Keratinocyte (primary cell): Measurements from ENCODE around the gene VAMP4. TPM values are rescaled to one million over a fixed set of nuclear protein-coding genes. Genes with fewer than 3 reads are reported as not detected.

Experiments
- DNase-seq: peaks from one replicate; pipeline ENCODE4 v3.0.0-alpha.2; 2011; ENCODE audit warnings: low read depth, missing footprints, low spot score
- FAIRE-seq: peaks from 2 replicates; lab custom pipeline; 2011; peaks lifted over from hg19 to GRCh38; lab: Jason Lieb, UNC
- H2AFZ ChIP-seq: 2 replicates; pipeline ENCODE4 v1.6.0; 2012; ENCODE audit warnings: low read length, control low read depth, inconsistent platforms; ENCODE audit not compliant: control insufficient read depth
- H3K27ac ChIP-seq: 2 replicates; pipeline ENCODE4 v1.5.1; 2011; ENCODE audit warnings: low read length; ENCODE audit not compliant: control insufficient read depth, insufficient read depth
- H3K27me3 ChIP-seq: 3 replicates; pipeline ENCODE4 v1.6.0; 2011; ENCODE audit warnings: low read length; ENCODE audit not compliant: control insufficient read depth, insufficient read depth; ENCODE audit errors: extremely low read depth
- H3K36me3 ChIP-seq, 2 experiments: 2 replicates in 1 of 2; 3 replicates in 1 of 2; pipeline ENCODE4 v1.5.1; 2011; ENCODE audit warnings: low read length in 2 of 2, mild to moderate bottlenecking in 1 of 2; ENCODE audit not compliant: control insufficient read depth in 2 of 2, insufficient read depth in 2 of 2; ENCODE audit errors: extremely low read depth in 1 of 2
- H3K4me1 ChIP-seq: 3 replicates; pipeline ENCODE4 v1.5.1; 2011; ENCODE audit warnings: low read length; ENCODE audit not compliant: control insufficient read depth, insufficient read depth; ENCODE audit errors: extremely low read depth
- H3K4me2 ChIP-seq: 3 replicates; pipeline ENCODE4 v1.6.0; 2011; ENCODE audit warnings: low read depth, low read length; ENCODE audit not compliant: control insufficient read depth, insufficient read depth; ENCODE audit errors: extremely low read depth
- H3K4me3 ChIP-seq, 3 experiments: fragments of 200-600 bp in 1 of 3; sonication (generic) in 1 of 3; 2 replicates in 2 of 3; 3 replicates in 1 of 3; pipeline ENCODE4 v1.5.1; 2011 to 2016; ENCODE audit warnings: low read length in 3 of 3, mild to moderate bottlenecking in 3 of 3, control low read depth in 2 of 3, inconsistent platforms in 1 of 3, low read depth in 1 of 3, mixed read lengths in 1 of 3, mixed run types in 1 of 3, moderate library complexity in 1 of 3; ENCODE audit not compliant: control insufficient read depth in 2 of 3, insufficient read depth in 2 of 3; ENCODE audit errors: extremely low read depth in 1 of 3
- H3K79me2 ChIP-seq: 2 replicates; pipeline ENCODE4 v1.6.0; 2012; ENCODE audit warnings: low read length; ENCODE audit not compliant: control insufficient read depth, insufficient read depth
- H3K9ac ChIP-seq: 3 replicates; pipeline ENCODE4 v1.6.0; 2011; ENCODE audit warnings: low read length; ENCODE audit not compliant: control insufficient read depth, insufficient read depth; ENCODE audit errors: extremely low read depth
- H3K9me1 ChIP-seq: 3 replicates; pipeline ENCODE4 v1.6.0; 2011; ENCODE audit warnings: low read length; ENCODE audit not compliant: control insufficient read depth, insufficient read depth; ENCODE audit errors: extremely low read depth
- H3K9me3 ChIP-seq: 2 replicates; pipeline ENCODE4 v1.5.1; 2012; ENCODE audit warnings: low read depth, low read length; ENCODE audit not compliant: control insufficient read depth
- H4K20me1 ChIP-seq: 3 replicates; pipeline ENCODE4 v1.6.0; 2011; ENCODE audit warnings: low read length; ENCODE audit not compliant: control insufficient read depth, insufficient read depth; ENCODE audit errors: extremely low read depth
- CTCF ChIP-seq, 3 experiments: IDR thresholded peaks in 1 of 3; conservative IDR thresholded peaks in 1 of 3; optimal IDR thresholded peaks in 1 of 3; 2 replicates in 2 of 3; 3 replicates in 1 of 3; pipeline versions ENCODE3 to v1.5.1; 2011; ENCODE audit warnings: low read length in 3 of 3, mild to moderate bottlenecking in 3 of 3, moderate library complexity in 2 of 3, control low read depth in 1 of 3, inconsistent platforms in 1 of 3; ENCODE audit not compliant: insufficient read depth in 2 of 3; ENCODE audit errors: extremely low read depth in 1 of 3
- EZH2 ChIP-seq: IDR thresholded peaks from one replicate; pipeline ENCODE4 v1.6.1; 2012; ENCODE audit warnings: inconsistent platforms, mild to moderate bottlenecking, low read length, moderate library complexity
- dilution Hi-C: fragments of 300-500 bp; cut with MboI; formaldehyde crosslinking; loops from one replicate; pipeline ENCODE4 v1.7.0; 2020; ENCODE audit warnings: low sequenced_read_pairs; ENCODE audit not compliant: extremely low pct_ligation_motif_present
- polyA minus RNA-seq, 3 experiments: library from RNA; depleted of rRNA, polyadenylated mRNA; stranded (reverse); fragments of >200 nt; gene quantifications; 1 replicate in 1 of 3; 2 replicates in 1 of 3; 3 replicates in 1 of 3; pipeline ENCODE4 v1.2.3, GENCODE V29; 2011
- polyA plus RNA-seq, 5 experiments: library from polyadenylated mRNA; depleted of rRNA in 3 of 5; stranded (reverse) in 3 of 5; stranded (forward) in 1 of 5; unstranded in 1 of 5; fragments of >200 nt; gene quantifications; 1 replicate in 1 of 5; 2 replicates in 3 of 5; 3 replicates in 1 of 5; pipeline versions ENCODE4 v1.2.1 to v1.2.3, GENCODE V29; 2011 to 2012; ENCODE audit warnings: missing spikeins in 2 of 5, low read depth in 1 of 5, low replicate concordance in 1 of 5

The VAMP4 gene
- polyA plus RNA-seq: 6.5 to 12.7 TPM (median 8.2 TPM) in 3 replicates
- polyA plus RNA-seq (2011; ENCODE audit: low read depth): 14.7 TPM
- 5.7 and 10.9 TPM in 2 replicates for polyA plus RNA-seq (2011; cell fraction: cytosol; rRNA removed)
- 6.7 and 10.9 TPM in 2 replicates for polyA plus RNA-seq (2011; cell fraction: nucleus; rRNA removed)
- 9.0 and 15.3 TPM in 2 replicates for polyA plus RNA-seq (2012; ENCODE audit: low replicate concordance)
- 0.46 to 5.1 TPM (median 2.3 TPM) in 3 replicates for polyA minus RNA-seq
- 4.8 TPM for polyA minus RNA-seq (2011; cell fraction: cytosol; rRNA and poly(A)+ RNA removed)
- polyA minus RNA-seq (2011; cell fraction: nucleus; rRNA and poly(A)+ RNA removed): 2.4 and 3.8 TPM in 2 replicates

GRCh38 chr1:171741872-171742576 lies at the start of gene VAMP4:
TSS of gene VAMP4 (minus strand) at chr1:171742065. CDS start at chr1:171738414, 3,651 bp downstream.
- peak within 1 kb of the TSS; percentile 97 for H3K9ac ChIP-seq
- H3K4me2 ChIP-seq: peak within 1 kb of the TSS; percentile 93
- H3K9me3 ChIP-seq: no peaks in the 10 kb centered on the region
- H3K36me3 ChIP-seq: peaks cover 0 to under 1% of the 10 kb centered on the region in 2 experiments
- H3K4me1 ChIP-seq: peaks cover 34% of the 10 kb centered on the region
- peak within 1 kb of the TSS; percentile 99 for H3K27ac ChIP-seq
- peak within 1 kb of the TSS; percentile 98 for H2AFZ ChIP-seq
- no peaks in the 10 kb centered on the region for H3K9me1 ChIP-seq
- TF ChIP-seq CTCF (optimal IDR thresholded peaks at IDR 0.05 in 1 of 3, IDR thresholded peaks at IDR 0.05 in 1 of 3, conservative IDR thresholded peaks at IDR 0.05 in 1 of 3; ENCODE audit: extremely low read depth in 1 of 3, insufficient read depth in 2 of 3, low read length in 3 of 3): peak in 1 of 3 experiments; percentile 2
- TF ChIP-seq EZH2: no peak
- dilution Hi-C loops: no loop called here
- FAIRE-seq (no peak), DNase-seq (no peak)
- H3K27me3 ChIP-seq: no peaks in the 10 kb centered on the region
- H3K79me2 ChIP-seq: peaks cover 31% of the 10 kb centered on the region
- H4K20me1 ChIP-seq: no peaks in the 10 kb centered on the region
- H3K4me3 ChIP-seq: peak within 1 kb of the TSS; percentile 85 to 98 (median 96)

- H3K36me3 ChIP-seq: peaks cover 24 to 53% of the 10 kb centered on the region in 2 experiments
- no peaks in the 10 kb centered on the region for H3K9me3 ChIP-seq
- no peak overlapping the region for H3K4me3 ChIP-seq
- peaks cover 15% of the 10 kb centered on the region for H3K79me2 ChIP-seq
- H3K9me1 ChIP-seq: no peaks in the 10 kb centered on the region
- H3K9ac ChIP-seq: no peak overlapping the region
- DNase-seq (no peak), FAIRE-seq (no peak)
- no peaks in the 10 kb centered on the region for H3K27me3 ChIP-seq
- dilution Hi-C loops: no loop called here
- TF ChIP-seq CTCF (optimal IDR thresholded peaks at IDR 0.05 in 1 of 3, IDR thresholded peaks at IDR 0.05 in 1 of 3, conservative IDR thresholded peaks at IDR 0.05 in 1 of 3; ENCODE audit: extremely low read depth in 1 of 3, insufficient read depth in 2 of 3, low read length in 3 of 3): no peak
- TF ChIP-seq EZH2: no peak
- H4K20me1 ChIP-seq: no peaks in the 10 kb centered on the region
- no peak overlapping the region for H3K27ac ChIP-seq
- H2AFZ ChIP-seq: no peak overlapping the region
- peaks cover 31% of the 10 kb centered on the region for H3K4me1 ChIP-seq
- no peak overlapping the region for H3K4me2 ChIP-seq
These were observed 48.5 kb upstream of the VAMP4 start for GRCh38 chr1:171790318-171790717.
